GM19193 (cell line): ENCODE measurements around the gene PCSK5.

Experiments
- POLR2A ChIP-seq: IDR thresholded peaks from 4 replicates; pipeline ENCODE4 v1.6.1; 2011; ENCODE audit not compliant: insufficient read depth, insufficient read length; ENCODE audit errors: extremely low read depth

PCSK5 gene

DNA sequence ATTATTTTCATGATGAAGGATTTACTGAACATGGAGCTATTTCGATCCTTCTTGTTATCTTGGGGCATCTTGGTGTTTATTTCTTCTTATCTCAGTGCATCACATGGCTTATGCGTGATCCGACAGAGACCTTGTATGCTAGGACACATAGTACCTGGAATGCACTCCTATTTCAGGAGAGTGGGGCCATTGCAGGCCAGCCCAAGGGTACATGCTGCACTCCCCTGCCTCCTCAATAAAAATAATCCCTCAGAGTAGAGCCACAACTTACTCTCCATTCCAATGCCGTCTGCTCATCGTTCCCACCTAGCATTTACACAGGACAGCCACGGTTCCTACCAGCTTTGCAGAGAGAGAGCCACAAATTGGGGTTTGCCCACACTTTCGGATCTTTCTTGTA, 43.5 kb downstream of the PCSK5 start:
- no peak for TF ChIP-seq POLR2A

DNA sequence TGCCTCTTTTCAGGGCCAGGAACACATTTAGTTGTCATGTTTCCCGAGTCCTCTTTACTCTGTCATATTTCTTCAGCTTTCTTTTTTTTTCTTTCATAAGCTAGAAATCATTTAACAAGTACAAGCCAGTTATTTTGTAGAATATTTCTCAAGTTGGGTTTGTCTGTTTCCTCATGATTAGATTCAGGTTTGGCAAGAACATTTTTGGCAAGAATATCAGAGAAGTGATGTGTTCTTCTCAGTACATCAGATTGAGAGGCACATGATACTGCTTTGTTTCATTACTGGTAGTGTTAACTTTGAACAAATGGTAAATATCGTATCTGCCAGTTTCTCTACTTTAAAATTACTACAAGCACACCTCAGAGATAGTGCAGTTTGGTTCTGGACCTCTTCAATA, 45.1 kb downstream of the PCSK5 start:
- no peak for TF ChIP-seq POLR2A

DNA sequence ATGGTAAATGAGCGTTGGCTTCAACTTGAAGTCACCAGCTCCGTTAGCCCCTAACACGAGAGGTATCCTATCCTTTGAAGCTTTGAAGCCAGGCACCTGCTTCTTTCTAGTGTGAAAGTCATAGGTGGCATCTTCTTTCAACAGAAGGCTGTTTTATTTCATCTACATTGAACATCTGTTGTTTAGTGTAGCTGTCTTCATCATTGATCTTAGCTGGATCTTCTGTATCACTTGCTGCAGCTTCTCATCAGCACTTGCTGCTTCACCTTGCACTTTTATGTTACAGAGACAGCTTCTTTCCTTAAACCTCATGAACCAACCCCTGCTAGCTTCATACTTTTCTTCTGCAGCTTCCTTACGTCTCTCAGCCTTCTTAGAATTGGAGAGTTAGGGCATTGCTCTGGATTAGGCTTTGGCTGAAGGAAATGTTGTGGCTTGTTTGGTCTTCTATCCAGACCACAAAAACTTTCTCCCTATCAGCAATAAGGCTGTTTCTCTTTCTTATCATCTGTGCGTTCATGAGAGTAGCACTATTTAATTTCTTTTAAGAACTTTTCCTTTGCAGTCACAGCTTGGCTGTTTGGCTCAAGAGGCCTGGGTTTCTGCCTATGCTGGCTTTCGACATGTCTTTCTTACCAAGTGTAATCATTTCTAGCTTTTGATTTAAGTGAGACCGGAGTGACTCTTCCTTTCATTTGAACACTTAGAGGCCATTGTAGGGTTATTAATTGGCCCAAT, 47.2 kb downstream of the PCSK5 start:
- no peak for TF ChIP-seq POLR2A

DNA sequence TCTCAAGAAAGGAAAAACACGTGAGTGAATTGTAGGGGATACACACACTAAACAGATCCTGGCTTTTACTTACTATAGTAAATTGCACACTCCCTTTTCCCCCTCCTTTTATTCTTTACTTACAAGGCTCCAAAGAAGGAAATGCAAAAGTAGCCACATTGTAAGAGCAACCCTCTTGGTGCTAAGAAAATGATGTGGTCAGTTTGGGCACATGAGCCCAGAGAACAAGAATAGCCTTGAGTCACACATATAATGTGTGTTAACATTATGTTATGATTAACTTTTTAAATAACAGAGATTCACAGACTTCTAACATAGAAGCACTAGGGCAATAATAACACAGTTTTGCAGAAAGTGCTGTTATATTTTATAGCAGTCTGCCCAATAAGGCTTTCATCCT, 48.5 kb downstream of the PCSK5 start:
- no peak for TF ChIP-seq POLR2A

DNA sequence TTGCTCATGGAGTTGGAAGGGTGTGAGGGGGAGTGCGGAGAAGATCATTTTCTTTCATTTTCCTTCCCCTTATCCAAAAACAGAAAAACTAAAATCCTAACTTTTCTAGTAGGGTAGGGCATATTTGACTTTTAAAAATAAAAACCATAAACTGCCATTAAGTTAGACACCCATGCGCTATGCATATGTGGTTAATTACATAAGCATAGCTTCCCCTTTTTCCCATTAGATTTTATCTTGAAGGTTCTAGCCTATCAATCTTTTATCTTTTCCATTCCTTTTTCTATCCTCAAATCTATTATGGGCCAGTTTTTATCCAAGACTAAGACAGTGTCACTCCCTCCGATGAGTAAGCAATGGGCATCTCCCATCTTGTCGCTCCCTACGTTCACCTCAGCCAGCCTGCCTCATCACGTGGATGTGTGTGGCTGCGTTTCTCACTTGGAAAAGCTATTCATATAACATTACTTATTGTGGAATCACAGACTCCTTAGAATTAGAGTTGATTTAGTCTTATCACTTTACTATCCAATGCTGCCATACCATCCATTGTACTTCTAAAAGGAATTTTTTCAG, 49.2 kb downstream of the PCSK5 start:
- no peak for TF ChIP-seq POLR2A

DNA sequence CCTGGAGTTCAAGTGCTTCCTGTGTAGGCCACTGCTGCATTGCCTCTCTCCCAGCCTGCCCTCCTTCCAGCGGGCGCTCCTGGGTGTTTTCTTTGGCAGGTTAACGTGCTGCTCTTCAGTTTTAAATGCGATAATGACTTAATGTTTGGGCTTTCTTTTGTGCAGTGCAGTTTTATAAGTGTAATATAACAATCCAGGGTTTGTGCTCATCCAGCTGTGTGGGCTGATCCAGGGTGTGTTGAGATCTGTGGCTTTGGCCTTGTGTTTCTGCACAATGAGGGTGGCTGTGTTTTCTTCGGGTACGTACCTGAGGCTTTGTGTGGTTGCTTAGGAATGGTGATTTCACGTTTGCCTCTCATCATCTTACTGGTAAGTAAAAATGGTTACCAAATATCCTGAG, 50.6 kb downstream of the PCSK5 start:
- no peak for TF ChIP-seq POLR2A

DNA sequence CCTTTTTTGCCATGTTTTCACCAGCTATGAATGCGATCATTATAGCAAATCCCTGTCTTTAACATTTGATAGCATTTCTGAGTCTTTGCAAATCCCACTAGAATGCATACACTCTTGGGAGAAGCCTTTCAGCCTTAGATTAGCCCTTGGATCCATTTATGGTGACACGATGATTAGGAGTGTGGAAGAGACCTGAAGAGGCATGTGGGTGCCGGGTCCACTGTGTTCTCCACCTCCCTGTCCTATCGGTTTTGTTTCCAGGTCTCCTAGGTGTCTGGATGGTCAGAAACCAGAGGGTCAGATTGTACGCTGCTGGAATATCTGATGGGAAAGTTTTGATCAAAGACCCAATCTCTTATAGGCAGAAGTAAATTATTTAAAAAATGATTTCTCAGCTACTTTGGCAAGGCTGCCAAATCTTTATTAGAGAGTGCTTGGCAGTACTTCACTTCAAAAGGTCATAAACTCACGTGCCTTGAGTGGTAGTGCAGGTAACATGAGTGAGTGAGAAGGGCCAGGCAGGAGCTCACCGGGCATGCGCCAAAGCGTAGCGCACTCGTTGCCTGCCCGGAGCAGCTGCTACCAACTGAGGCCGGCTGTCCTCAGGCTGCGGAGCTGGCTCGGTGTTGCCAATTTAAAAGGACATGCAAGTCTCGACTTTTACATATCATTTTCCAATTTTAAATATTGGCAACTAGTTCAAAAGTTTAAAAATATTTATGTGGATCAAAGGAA, 51.3 kb downstream of the PCSK5 start:
- TF ChIP-seq POLR2A = no peak

DNA sequence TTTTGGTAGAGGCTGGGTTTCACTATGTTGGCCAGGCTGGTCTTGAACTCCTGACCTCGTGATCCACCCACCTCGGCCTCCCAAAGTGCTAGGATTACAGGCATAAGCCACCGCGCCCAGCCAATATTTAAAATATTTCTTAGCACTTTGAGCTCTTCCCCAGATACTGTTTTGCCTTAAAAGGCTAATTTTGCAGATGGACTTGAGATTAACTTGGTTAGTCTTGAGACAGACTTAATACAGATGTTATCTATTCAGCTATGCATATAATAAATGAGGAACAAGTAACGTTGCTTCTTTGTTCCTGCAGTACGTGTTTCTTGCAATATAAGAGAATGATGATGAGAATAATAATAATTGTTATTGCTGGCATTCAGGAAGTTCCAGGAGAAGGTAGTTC, 56.3 kb downstream of the PCSK5 start:
- no peak for TF ChIP-seq POLR2A

DNA sequence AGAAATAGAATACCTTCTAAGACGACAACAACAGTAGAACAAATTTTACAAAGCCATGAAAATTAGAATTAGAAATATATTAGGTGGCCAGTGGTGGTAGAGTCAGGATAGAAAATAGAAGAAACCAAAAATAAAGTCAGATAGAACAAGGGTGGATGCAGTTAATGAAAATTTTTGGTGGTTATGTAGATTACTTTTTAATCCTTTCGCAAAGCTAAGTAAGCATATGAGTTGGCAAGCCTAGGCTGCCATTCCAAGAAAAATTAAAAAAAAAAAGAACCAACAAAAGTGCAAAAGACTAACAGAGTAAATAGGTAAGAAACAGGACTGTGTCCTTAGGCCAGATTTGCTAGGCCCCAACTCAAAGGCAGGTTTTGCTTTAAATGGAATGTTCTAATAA, 56.8 kb downstream of the PCSK5 start:
- no peak for TF ChIP-seq POLR2A

DNA sequence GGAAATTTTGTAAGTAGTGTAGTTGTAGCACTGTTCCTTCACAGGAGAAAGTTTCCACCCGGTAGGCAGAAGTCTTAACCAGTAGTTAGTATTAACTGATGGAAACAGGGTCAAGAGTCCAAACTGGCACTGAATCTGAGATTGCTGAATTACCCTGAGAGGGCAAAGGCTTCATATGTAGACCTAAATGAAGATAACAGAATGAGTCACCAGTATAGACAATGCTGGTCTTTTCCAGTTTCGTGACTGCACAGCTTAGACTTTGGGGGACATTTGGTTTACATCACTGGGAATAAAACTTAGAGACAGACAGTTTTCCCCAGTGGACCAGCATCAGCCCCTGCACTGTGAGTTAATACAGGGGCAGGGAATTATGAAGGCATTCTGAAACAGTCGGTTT, 60.5 kb downstream of the PCSK5 start:
- no peak for TF ChIP-seq POLR2A

DNA sequence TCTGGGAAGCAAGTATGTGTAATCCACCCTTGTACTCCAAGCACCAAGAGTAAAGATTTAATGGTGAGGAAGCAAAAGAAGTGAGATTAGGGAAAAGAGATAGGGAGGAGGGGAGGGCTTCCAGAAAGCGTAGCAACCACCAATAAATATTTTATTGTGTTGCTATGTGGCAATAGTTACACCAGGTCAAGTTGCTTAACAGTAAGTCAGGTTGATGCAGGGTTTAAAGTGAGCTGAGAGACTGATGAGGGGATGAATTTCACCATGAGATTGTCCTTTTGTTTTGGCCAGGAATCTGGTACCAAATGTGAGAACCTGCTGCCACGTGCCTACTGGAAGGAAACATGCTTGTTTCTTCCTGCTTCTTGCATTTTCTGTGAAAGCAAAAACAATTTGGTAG, 62.7 kb downstream of the PCSK5 start:
- no peak for TF ChIP-seq POLR2A

DNA sequence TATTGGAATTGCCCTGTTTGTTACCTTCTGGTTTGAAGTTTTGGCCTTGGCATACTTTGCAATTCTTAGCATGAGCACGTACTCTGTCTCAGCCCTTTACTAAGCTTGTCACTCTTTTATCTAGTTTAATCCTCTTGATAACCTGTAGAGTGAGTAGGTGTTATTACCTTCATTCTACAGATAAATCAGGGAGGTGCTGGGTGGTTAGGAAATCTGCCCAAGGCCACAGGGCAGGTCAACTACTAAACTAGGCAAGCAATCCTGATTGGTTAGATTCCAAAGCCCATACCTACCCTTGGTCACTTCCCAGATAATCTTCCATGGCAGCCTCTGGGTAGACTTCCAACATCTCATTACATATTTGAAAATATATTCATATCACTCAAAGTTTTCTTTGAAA, 65.7 kb downstream of the PCSK5 start:
- no peak for TF ChIP-seq POLR2A

DNA sequence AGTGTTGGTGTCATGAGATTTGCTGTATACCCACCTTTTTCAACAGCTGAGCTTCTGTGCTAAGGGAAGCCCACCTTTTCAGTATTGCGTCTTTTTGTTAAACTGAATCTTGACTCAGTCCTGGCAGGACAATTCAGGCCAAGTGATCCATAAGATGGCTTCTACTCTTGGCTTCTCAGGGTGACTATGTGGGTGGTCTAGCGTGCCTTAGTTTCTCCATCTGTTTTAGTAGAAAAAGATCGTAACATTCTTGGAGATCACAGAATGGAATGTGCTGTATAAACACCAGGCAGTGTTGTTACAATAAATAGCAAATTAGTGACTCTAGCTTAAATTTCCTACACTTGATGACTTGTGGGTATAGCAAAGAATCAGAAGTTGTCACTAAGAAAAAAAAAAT, 66.6 kb downstream of the PCSK5 start:
- TF ChIP-seq POLR2A = no peak

DNA sequence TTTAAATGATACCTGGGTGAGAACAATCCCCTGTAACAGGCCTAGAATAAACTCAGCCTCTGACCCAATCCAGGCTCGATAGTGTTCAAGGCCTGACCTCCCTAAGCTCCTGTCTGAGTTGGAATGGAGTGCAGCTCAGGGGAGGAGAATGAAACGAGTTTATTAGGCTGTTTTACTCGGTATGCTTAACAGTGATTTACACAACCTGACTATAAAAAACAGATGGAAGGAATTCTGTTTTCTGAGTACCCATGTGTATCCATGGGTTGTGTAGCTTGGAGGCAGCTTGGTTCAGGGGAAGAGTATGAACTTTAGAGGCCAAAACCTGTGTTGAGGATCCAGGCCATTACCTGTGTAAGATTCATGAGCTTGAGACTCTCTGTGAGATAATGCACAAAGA, 67.8 kb downstream of the PCSK5 start:
- TF ChIP-seq POLR2A = no peak

DNA sequence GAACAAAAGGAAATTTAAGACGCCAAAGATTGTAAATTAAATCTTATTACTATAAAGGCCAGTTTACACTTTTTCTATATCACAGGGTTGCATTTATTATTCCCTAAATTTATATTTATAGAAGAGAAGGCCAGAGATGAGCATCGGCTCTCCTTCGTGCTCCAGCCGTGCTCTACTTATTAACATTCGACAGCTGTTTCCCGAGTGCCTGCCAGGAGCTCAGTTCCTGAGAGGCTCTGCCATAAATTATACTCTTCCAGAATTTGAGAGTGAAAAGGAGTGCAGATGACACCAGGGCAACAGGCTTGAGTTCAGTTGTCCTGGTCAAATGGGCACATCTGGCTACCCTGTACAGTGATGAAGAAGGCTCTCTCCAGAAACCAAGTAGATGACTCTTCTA, 70.1 kb downstream of the PCSK5 start:
- TF ChIP-seq POLR2A = no peak

DNA sequence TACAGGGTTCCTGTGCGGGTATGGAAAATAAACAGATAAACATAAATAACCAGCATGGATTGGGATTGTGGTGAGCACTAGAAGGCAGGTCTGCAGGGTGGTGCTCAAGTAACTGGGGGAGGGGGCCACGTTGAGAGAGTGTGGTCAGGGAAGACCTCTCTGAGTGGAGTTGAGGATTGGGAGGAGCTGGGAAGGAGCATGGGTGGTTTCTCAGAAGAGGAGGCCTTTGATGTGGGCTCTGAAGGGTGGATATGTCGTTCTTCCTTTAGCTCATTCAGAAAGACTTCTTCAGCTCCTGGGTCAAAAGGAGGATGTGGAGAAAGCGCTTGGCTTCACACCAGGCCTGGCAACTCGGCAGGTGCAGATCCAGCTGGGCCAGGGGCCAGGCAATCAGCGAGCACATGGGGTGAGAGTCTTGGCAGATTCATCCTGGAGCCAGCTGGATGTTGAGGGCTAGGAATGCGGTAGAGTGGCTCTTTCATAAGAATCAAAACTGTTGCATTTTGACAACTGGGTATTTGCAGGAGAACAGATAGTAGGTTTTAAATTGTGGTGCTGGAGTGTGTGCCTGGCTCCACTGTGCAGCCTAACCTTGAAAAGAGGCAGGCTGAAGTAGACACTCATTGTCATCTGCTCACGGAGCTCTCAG, 71.7 kb downstream of the PCSK5 start:
- TF ChIP-seq POLR2A = no peak

DNA sequence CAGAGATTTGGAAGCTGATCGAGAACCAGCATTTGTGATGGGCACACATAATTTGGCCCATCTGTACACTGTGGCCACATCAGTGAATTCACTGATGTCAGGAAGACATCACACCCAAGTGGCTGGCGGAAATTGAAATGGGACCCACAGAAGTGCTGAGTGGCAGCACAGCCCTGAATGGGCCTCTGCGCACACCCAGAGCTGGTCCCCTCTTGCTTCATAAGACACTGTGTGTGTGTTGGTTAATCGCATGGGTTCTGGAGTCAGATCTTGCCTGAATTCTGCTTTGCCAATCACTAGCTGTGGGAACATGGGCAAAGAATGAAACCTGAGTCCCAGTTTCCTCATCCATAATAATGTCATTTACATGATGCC, 72.2 kb downstream of the PCSK5 start:
- no peak for TF ChIP-seq POLR2A

DNA sequence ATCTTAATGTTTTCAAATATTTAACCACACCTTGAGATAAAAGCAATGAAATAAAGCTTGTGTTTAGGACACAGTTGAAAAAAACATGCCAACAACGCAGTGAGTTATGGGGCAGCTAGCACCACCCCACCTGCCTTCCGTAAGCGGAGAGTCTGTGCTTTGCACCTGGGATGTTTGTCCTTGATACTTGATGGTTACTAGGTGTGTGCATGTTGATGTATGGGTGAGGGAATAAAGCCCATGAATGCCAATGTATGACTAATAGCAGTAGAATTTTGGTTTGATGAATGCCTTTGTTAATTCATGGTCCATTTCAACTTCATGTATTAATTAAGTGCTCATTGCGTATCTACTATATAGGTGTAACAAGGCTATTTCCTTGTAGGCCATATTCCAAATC, 74.0 kb downstream of the PCSK5 start:
- no peak for TF ChIP-seq POLR2A
